HL-60 (cell line): ENCODE results near the gene NDE1.

Experiments
- CTCF ChIP-seq: IDR thresholded peaks from one replicate; pipeline ENCODE4 v1.5.1; 2011; ENCODE audit warnings: low read length, control low read depth, inconsistent platforms; ENCODE audit not compliant: insufficient read depth
- POLR2AphosphoS5 ChIP-seq: IDR thresholded peaks from 2 replicates; pipeline ENCODE4 v1.6.1; 2012; ENCODE audit warnings: low read depth
- REST ChIP-seq: IDR thresholded peaks from 2 replicates; pipeline ENCODE4 v1.6.1; 2012; ENCODE audit warnings: low read depth; ENCODE audit not compliant: insufficient replicate concordance
- SPI1 ChIP-seq: IDR thresholded peaks from 2 replicates; pipeline ENCODE4 v1.6.1; 2012; ENCODE audit warnings: low read depth, mild to moderate bottlenecking, borderline replicate concordance

- TF ChIP-seq CTCF (no peak), POLR2AphosphoS5 (no peak), REST (no peak), SPI1 (no peak)
These were observed 43.4 kb upstream of the NDE1 start for GRCh38 chr16:15606518-15607220.
